ENCODE data around the gene FILIP1. TPM values are rescaled to one million over a fixed set of nuclear protein-coding genes. Genes with fewer than 3 reads are reported as not detected.

The FILIP1 gene
- total RNA-seq, 3 donors from 2014 or later (not counting 1 experiment from before 2014, with no cell fraction given), result not detected

- Histone ChIP-seq H3K27ac (ENCODE audit: low read length) (no peak overlapping the region), H3K27me3 (ENCODE audit: control insufficient read depth, insufficient read depth, low read length) (no peaks in the 10 kb centered on the region), H3K9me3 (ENCODE audit: control insufficient read depth, insufficient read depth, low read length) (no peaks in the 10 kb centered on the region), H3K4me3 (ENCODE audit: low read length) (no peak overlapping the region), H3K36me3 (ENCODE audit: control insufficient read depth, insufficient read depth, low read length) (peaks cover 5% of the 10 kb centered on the region), H3K4me1 (ENCODE audit: control insufficient read depth, insufficient read depth, low read length) (no peaks in the 10 kb centered on the region)
- Mint-ChIP-seq H3K9me3 (no peaks in the 10 kb centered on the region), H3K36me3 (no peaks in the 10 kb centered on the region), H3K27ac (no peak overlapping the region), H3K4me3 (no peak overlapping the region), H3K27me3 (ENCODE audit: low read depth in 2 of 2) (no peaks in the 10 kb centered on the region), H3K4me1 (peaks cover 71 to 72% of the 10 kb centered on the region in 2 donors)
- no peak for TF ChIP-seq CTCF (IDR thresholded peaks at IDR 0.05)
- ATAC-seq (no peak), DNase-seq (no peak)
- intact Hi-C loops (cut with micrococcal nuclease), result no loop called here
Observed at GRCh38 chr6:75275067-75275466, 218.5 kb downstream of the FILIP1 start.

DNA sequence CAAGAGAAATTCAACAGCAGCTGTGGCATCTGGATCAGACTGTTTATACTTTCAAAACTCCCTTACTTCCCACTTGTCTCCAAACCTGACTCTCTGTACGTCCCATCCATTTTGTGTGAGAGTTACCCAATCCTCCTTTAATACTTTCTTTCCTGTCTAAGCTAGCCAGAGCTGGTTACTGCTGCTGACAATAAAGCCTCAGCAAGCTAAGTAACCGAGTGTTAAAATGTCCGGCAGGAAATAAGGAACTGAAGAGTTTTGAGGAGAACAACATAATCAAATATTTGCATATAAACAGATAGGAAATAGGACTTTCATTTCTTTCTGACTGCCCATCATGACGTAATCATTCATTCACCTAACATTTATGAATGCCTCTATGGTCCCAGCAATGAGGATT is 220.6 kb downstream of the FILIP1 start:
- Mint-ChIP-seq H3K4me1 (peaks cover 71 to 72% of the 10 kb centered on the region in 2 donors), H3K27me3 (ENCODE audit: low read depth in 2 of 2) (no peaks in the 10 kb centered on the region), H3K4me3 (no peak overlapping the region), H3K9me3 (no peaks in the 10 kb centered on the region), H3K27ac (no peak overlapping the region), H3K36me3 (no peaks in the 10 kb centered on the region)
- Histone ChIP-seq H3K27me3 (ENCODE audit: control insufficient read depth, insufficient read depth, low read length) (no peaks in the 10 kb centered on the region), H3K27ac (ENCODE audit: low read length) (no peak overlapping the region), H3K4me3 (ENCODE audit: low read length) (no peak overlapping the region), H3K4me1 (ENCODE audit: control insufficient read depth, insufficient read depth, low read length) (no peaks in the 10 kb centered on the region), H3K36me3 (ENCODE audit: control insufficient read depth, insufficient read depth, low read length) (peaks cover 5% of the 10 kb centered on the region), H3K9me3 (ENCODE audit: control insufficient read depth, insufficient read depth, low read length) (no peaks in the 10 kb centered on the region)
- intact Hi-C loops (cut with micrococcal nuclease), result no loop called here
- 76% methylated on average over 2 of the region's 4 CpGs for WGBS (ENCODE audit: insufficient coverage)
- ATAC-seq (no peak), DNase-seq (no peak)
- TF ChIP-seq CTCF (IDR thresholded peaks at IDR 0.05), result peak; percentile 5

GRCh38 chr6:75272145-75272840 is 221.3 kb downstream of the FILIP1 start:
- Histone ChIP-seq H3K4me1 (ENCODE audit: control insufficient read depth, insufficient read depth, low read length) (no peaks in the 10 kb centered on the region), H3K9me3 (ENCODE audit: control insufficient read depth, insufficient read depth, low read length) (no peaks in the 10 kb centered on the region), H3K27ac (ENCODE audit: low read length) (no peak overlapping the region), H3K36me3 (ENCODE audit: control insufficient read depth, insufficient read depth, low read length) (peaks cover 5% of the 10 kb centered on the region), H3K4me3 (ENCODE audit: low read length) (no peak overlapping the region), H3K27me3 (ENCODE audit: control insufficient read depth, insufficient read depth, low read length) (no peaks in the 10 kb centered on the region)
- H3K4me1 Mint-ChIP-seq, result peaks cover 71% of the 10 kb centered on the region in 2 donors
- H3K27me3 Mint-ChIP-seq (ENCODE audit: low read depth in 2 of 2), result no peaks in the 10 kb centered on the region
- DNase-seq, result no peak
- peak overlapping the region in 1 of 2 donors; percentile 23 for H3K27ac Mint-ChIP-seq
- no peak for ATAC-seq
- no peak overlapping the region for H3K4me3 Mint-ChIP-seq
- no peaks in the 10 kb centered on the region for H3K36me3 Mint-ChIP-seq
- intact Hi-C loops (cut with micrococcal nuclease), result no loop called here
- TF ChIP-seq CTCF (IDR thresholded peaks at IDR 0.05), result no peak
- WGBS (ENCODE audit: insufficient coverage), result 97% methylated on average over 5 of the region's 5 CpGs
- no peaks in the 10 kb centered on the region for H3K9me3 Mint-ChIP-seq

- H3K4me1 Mint-ChIP-seq, result peaks cover 43 to 51% of the 10 kb centered on the region in 2 donors
- Histone ChIP-seq H3K27ac (ENCODE audit: low read length) (no peak overlapping the region), H3K27me3 (ENCODE audit: control insufficient read depth, insufficient read depth, low read length) (no peaks in the 10 kb centered on the region), H3K9me3 (ENCODE audit: control insufficient read depth, insufficient read depth, low read length) (no peaks in the 10 kb centered on the region), H3K4me1 (ENCODE audit: control insufficient read depth, insufficient read depth, low read length) (no peaks in the 10 kb centered on the region), H3K36me3 (ENCODE audit: control insufficient read depth, insufficient read depth, low read length) (peaks cover 13% of the 10 kb centered on the region), H3K4me3 (ENCODE audit: low read length) (no peak overlapping the region)
- H3K27me3 Mint-ChIP-seq (ENCODE audit: low read depth in 2 of 2), result no peaks in the 10 kb centered on the region
- TF ChIP-seq CTCF (IDR thresholded peaks at IDR 0.05), result no peak
- intact Hi-C loops (cut with micrococcal nuclease), result loop anchor here (2.0 kb wide), 1 partner anchor 16 kb away; the partner anchor contains the start of gene TMEM30A
- H3K27ac Mint-ChIP-seq, result peak overlapping the region; percentile 45 to 69
- ATAC-seq (peak; percentile 74 to 83 (median 80)), DNase-seq (no peak)
- H3K9me3 Mint-ChIP-seq, result no peaks in the 10 kb centered on the region
- peak overlapping the region; percentile 11 for H3K4me3 Mint-ChIP-seq
- WGBS (ENCODE audit: insufficient coverage), result 68% methylated on average over 4 of the region's 4 CpGs
- H3K36me3 Mint-ChIP-seq, result no peaks in the 10 kb centered on the region
Observed at GRCh38 chr6:75268988-75269354, 224.6 kb downstream of the FILIP1 start.
